KMS-11 (cell line): ENCODE results near the gene SPRED3.

Experiments
- H2AFZ ChIP-seq: fragments of 200-600 bp; sonication (generic); 2 replicates; pipeline ENCODE4 v1.6.1; 2016; ENCODE audit warnings: antibody characterized with exemption, mixed run types, low read depth
- H3K27ac ChIP-seq: fragments of 200-600 bp; sonication (generic); 2 replicates; pipeline ENCODE4 v1.6.1; 2016; ENCODE audit warnings: mild to moderate bottlenecking, mixed run types
- H3K27me3 ChIP-seq: fragments of 200-600 bp; sonication (generic); 2 replicates; pipeline ENCODE4 v1.6.1; 2017; ENCODE audit warnings: mild to moderate bottlenecking, low read depth, mixed run types, moderate library complexity; ENCODE audit not compliant: insufficient read depth
- H3K36me3 ChIP-seq: fragments of 200-600 bp; sonication (generic); 2 replicates; pipeline ENCODE4 v1.6.1; 2017; ENCODE audit warnings: mild to moderate bottlenecking, mixed run types; ENCODE audit not compliant: insufficient read depth
- H3K4me1 ChIP-seq: fragments of 200-600 bp; sonication (generic); 2 replicates; pipeline ENCODE4 v1.6.1; 2016; ENCODE audit warnings: mild to moderate bottlenecking, low read depth, mixed run types; ENCODE audit not compliant: poor library complexity, severe bottlenecking
- H3K4me2 ChIP-seq: fragments of 200-600 bp; sonication (generic); 2 replicates; pipeline ENCODE4 v1.7.0; 2016; ENCODE audit warnings: mild to moderate bottlenecking, mixed run types
- H3K4me3 ChIP-seq: fragments of 200-600 bp; sonication (generic); IDR thresholded peaks from 2 replicates; pipeline ENCODE4 v1.6.1; 2017; ENCODE audit warnings: low read depth, low read length, mixed read lengths; ENCODE audit not compliant: insufficient read depth
- H3K79me2 ChIP-seq: fragments of 200-600 bp; sonication (generic); 2 replicates; pipeline ENCODE4 v1.6.1; 2016; ENCODE audit warnings: low read depth, mixed run types; ENCODE audit not compliant: insufficient read depth
- H3K9ac ChIP-seq: fragments of 200-600 bp; sonication (generic); 2 replicates; pipeline ENCODE4 v1.6.1; 2016; ENCODE audit warnings: mild to moderate bottlenecking, mixed run types
- H4K20me1 ChIP-seq: fragments of 200-600 bp; sonication (generic); 2 replicates; pipeline ENCODE4 v1.6.1; 2016; ENCODE audit warnings: mild to moderate bottlenecking, mixed run types; ENCODE audit not compliant: insufficient read depth
- CTCF ChIP-seq: fragments of 200-600 bp; sonication (generic); conservative IDR thresholded peaks from 2 replicates; pipeline ENCODE4 v1.6.1; 2017; ENCODE audit warnings: low read depth, mild to moderate bottlenecking, antibody characterized with exemption, low read length, moderate library complexity, mixed read lengths

SPRED3 gene

GRCh38 chr19:38412491-38412890, 24.0 kb downstream of the SPRED3 start:
- Histone ChIP-seq H3K36me3 (no peaks in the 10 kb centered on the region), H3K4me3 (no peak overlapping the region), H3K79me2 (no peaks in the 10 kb centered on the region), H3K4me2 (no peak overlapping the region), H3K4me1 (peaks cover 1% of the 10 kb centered on the region), H4K20me1 (no peaks in the 10 kb centered on the region), H3K9ac (no peak overlapping the region), H3K27me3 (peaks cover 13% of the 10 kb centered on the region; the same call in 1 of the 2 replicates), H2AFZ (no peak overlapping the region), H3K27ac (no peak overlapping the region)
- no peak for TF ChIP-seq CTCF

GRCh38 chr19:38412961-38413360, 24.5 kb downstream of the SPRED3 start:
- TF ChIP-seq CTCF = no peak
- H3K9ac ChIP-seq = no peak overlapping the region
- H3K4me3 ChIP-seq = no peak overlapping the region
- peaks cover 13% of the 10 kb centered on the region; the same call in 1 of the 2 replicates for H3K27me3 ChIP-seq
- no peak overlapping the region for H3K4me2 ChIP-seq
- peaks cover 4% of the 10 kb centered on the region for H3K4me1 ChIP-seq
- H4K20me1 ChIP-seq = no peaks in the 10 kb centered on the region
- H2AFZ ChIP-seq = no peak overlapping the region
- H3K27ac ChIP-seq = no peak overlapping the region
- no peaks in the 10 kb centered on the region for H3K36me3 ChIP-seq
- H3K79me2 ChIP-seq = no peaks in the 10 kb centered on the region

GRCh38 chr19:38413416-38413815, 24.9 kb downstream of the SPRED3 start:
- Histone ChIP-seq H3K4me3 (no peak overlapping the region), H3K79me2 (no peaks in the 10 kb centered on the region), H3K4me2 (no peak overlapping the region), H3K36me3 (no peaks in the 10 kb centered on the region), H2AFZ (no peak overlapping the region), H3K4me1 (peaks cover 4% of the 10 kb centered on the region), H4K20me1 (no peaks in the 10 kb centered on the region), H3K9ac (no peak overlapping the region), H3K27ac (no peak overlapping the region), H3K27me3 (peaks cover 14% of the 10 kb centered on the region; the same call in 1 of the 2 replicates)
- TF ChIP-seq CTCF = no peak

- peaks cover 4% of the 10 kb centered on the region for H3K4me1 ChIP-seq
- H3K27me3 ChIP-seq = peaks cover 31% of the 10 kb centered on the region; the same call in 1 of the 2 replicates
- no peaks in the 10 kb centered on the region for H3K79me2 ChIP-seq
- no peak overlapping the region for H2AFZ ChIP-seq
- H3K4me2 ChIP-seq = no peak overlapping the region
- no peaks in the 10 kb centered on the region for H4K20me1 ChIP-seq
- no peak for TF ChIP-seq CTCF
- H3K9ac ChIP-seq = no peak overlapping the region
- H3K36me3 ChIP-seq = no peaks in the 10 kb centered on the region
- no peak overlapping the region for H3K4me3 ChIP-seq
- no peak overlapping the region for H3K27ac ChIP-seq
Measured at GRCh38 chr19:38417146-38417543, 28.6 kb downstream of the SPRED3 start.
